ENCODE measurements around the gene KIRREL3.

KIRREL3 gene

DNA sequence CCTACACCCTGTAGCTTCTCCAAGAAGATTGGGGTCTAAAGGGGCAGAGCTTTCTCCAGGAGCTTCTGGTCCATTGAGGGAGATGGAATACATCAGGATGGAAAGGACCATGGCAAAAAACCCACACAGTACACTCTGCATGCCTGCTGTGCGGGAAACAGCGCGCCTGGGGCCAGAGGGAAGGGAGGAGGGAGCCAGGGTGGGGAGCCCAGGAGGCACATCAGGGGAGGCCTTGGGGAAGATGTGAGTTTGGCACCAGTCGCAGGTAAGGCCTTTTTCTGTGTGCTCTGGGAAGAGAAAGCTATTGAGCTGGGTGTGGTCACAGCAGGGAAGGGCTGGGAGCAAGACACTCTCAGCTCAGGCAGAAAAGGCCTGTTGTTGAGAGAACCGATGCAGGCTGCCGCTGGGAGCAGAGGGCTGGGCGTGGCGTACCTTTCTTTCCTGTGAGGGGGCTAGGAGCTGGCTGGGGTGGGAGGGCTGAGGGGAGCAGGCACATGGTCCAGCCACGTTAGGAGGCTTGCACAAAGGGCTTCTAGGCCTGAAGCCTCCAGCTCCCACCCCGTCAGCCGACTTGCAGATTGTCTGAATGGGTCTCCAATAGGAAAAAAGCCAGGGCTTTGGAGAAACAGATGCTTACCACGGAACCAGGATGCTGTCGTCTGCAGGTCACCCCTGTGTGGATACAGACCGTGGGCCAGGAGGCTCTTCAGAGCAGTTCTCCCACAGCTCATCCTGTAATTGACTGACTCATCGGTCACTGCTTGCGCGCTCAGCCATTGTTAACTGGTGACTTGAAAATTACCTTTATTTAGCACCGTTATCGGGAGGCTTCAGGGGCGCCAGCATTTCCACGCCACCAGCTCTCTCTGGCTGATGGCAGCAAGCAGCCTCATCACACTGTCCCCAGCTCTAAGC lies 407.8 kb downstream of the KIRREL3 start:
- no peak for DNase-seq

DNA sequence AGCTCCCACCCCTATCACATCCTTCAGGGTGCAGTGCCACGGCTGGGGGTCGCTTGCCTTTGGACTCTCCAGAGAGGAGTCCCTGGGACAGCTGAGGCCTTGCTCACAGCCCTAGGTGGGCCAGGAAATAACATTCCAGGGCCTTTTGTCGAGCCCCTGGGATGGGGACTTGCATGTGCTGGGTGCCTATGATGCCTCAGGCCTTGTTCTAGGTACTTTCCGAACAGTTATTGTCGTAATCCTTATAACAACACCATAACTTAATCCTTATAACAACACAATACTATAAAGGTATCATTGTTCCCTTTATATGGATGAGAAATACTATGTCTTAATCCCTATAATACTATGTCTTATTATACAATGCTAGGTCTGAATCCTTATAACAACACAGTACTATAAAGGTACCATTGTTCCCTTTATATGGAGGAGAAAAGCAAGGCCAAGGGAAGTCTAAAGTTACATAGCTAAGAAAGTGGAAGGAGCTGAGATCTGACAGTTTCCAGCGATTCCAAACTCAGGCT lies 408.5 kb downstream of the KIRREL3 start:
- DNase-seq, result no peak

GRCh38 chr11:126589492-126589803 lies 411.1 kb downstream of the KIRREL3 start:
- no peak for DNase-seq

- no peak for DNase-seq
Measured at GRCh38 chr11:126588630-126589491, 411.7 kb downstream of the KIRREL3 start.

- DNase-seq, result no peak
Measured at GRCh38 chr11:126587541-126587940, 413.0 kb downstream of the KIRREL3 start.

- DNase-seq, result no peak
Measured at GRCh38 chr11:126585774-126586491, 414.6 kb downstream of the KIRREL3 start.

- DNase-seq, result no peak
Measured at GRCh38 chr11:126585388-126585773, 415.2 kb downstream of the KIRREL3 start.

DNA sequence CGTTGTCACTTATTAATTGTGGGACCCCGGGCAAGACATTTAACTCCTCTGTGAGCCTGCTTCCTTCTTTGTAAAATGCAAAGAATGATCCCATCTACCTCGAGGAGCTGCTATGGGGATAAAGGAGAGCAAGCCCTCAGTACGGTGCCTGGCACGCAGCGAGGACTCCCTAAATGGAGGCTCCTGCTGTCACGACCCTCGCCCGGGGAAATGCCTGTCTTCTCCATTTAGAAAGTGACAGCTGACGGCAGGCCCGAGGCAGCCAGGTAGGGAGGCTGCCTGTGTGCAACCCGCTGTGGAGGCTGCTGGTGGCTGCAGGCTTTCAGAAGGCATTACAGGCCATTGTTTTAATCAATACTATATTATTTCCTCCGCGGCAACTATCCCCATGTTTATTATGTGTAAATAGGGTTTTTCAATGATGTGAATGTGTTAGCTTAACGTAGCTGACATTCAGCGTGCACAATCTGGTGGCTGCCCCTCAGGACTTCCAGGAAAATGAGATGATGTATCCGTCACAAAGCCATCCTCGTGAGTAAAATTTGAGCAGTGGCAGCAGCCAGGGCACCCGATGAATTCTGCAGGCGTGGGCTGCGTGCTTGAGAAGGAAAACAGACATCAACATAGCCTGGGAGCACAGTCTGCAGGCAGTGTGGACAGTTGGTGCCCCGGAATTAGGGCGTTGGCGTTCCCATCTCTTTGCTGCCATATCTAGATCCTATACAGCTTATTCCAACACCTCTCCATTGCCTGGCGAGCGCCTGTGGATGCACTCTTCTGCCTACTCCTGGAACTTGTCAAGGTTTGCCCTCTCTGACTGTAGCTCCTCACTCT lies 416.8 kb downstream of the KIRREL3 start:
- DNase-seq, result no peak

DNA sequence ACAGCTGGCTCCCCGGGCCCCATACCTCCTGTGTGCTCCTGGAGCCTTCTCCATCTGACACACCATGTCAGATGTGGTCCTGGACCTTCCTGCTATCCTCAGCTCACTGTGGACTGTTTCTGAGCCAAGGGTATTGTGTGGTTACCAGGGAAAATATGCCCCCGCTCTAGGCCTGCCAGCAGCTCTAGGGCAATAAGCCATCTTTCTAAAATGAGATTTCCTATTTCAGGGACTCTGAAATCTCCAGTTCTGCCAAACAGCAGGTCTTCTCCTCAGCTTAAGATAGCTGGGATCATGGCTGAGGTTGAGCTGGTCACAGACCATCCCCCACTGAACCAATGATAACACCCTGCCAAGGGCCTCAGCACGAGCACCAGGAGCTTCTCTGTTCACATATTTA lies 417.5 kb downstream of the KIRREL3 start:
- DNase-seq, result no peak

DNA sequence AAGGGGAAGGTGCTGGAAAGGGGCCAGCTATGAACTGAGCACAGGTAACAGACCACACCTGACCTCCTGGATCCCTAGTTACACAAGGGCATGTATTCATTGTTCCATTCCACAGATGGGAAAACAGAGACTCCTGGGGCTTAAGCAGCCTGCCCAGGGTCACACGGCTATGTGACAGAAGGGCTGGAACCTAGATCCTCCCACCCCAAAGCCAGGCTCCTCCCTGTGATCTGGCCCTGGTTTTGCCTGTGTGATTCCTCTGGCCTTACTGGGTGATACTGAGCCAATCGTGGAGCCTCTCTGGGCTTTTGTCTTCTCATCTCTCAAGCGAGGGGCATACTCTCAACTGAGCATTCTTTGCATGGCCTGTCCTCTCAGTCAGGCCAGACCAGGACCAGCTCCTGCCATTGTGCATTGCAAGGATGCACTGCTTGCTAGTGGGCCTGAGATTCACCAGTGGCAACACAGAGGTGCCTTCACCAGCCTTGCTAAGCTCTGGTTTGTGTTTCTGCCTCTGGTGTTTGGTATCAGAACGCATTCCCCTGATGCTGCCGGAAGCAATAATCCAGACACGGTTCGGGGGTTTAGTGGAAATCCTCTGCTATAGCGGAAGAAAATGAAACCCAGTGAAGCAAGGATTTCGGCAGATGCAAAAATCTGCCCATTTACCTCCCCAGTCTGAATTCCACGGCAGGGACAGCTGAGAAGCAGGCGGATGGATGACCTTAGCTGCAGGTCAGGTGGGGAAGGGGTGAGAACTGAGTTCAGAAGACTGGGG lies 418.5 kb downstream of the KIRREL3 start:
- no peak for DNase-seq

GRCh38 chr11:126578426-126578825 lies 422.1 kb downstream of the KIRREL3 start:
- no peak for DNase-seq

GRCh38 chr11:126578021-126578420 lies 422.5 kb downstream of the KIRREL3 start:
- DNase-seq, result no peak

DNA sequence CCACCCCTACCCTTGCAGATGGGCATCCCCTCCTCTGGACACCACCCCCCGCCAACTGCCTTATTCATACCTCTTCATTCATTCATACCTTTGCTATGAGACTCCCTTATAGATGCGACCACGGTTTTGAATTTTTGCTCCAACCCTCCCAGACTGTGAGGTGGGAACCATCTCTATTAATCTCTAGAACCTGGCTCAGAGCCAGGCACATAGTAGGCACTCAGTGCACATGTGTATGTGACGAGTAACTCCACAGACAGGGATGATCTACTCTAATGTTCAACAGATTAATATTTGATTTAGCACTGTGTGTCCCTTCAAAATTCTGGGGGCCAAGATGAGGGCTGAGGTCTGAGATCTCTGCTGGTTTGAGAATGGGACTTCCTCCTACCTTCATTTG lies 424.7 kb downstream of the KIRREL3 start:
- no peak for DNase-seq

DNA sequence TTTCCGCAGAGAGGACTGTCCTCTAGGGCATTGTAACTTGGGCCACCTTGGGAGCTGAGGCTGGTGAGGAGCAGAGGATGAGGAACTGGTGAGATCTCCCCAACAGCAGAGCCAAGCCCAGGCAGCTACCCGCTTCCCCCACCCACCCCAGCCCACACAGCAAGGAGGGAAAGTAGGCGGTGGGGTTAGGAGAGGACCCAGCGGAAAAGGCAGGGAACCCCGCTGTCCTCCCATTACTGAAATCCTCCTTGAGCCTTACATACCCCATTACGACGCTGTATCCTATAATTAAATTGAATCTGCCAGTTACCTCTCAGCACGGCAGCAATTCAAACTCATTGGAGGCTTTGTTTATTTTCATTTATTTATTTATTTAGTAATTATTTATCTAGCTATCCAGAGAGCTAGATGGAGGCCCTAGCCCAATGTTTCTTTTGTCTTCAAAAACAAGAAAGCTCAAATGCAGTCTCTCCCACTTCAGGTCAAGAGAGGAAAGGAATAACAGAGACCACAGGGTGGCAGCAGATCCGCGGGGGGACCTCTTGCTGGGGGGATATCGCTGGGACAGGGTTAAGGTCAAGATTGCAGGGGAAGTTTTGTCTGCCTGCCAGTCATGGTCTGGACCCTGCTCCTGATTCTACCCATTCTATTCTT lies 427.1 kb downstream of the KIRREL3 start:
- no peak for DNase-seq

GRCh38 chr11:126570489-126570888 lies 430.1 kb downstream of the KIRREL3 start:
- no peak for DNase-seq

GRCh38 chr11:126567419-126567818 lies 433.2 kb downstream of the KIRREL3 start:
- no peak for DNase-seq

- DNase-seq, result no peak
Measured at GRCh38 chr11:126564566-126564965, 436.0 kb downstream of the KIRREL3 start.

DNA sequence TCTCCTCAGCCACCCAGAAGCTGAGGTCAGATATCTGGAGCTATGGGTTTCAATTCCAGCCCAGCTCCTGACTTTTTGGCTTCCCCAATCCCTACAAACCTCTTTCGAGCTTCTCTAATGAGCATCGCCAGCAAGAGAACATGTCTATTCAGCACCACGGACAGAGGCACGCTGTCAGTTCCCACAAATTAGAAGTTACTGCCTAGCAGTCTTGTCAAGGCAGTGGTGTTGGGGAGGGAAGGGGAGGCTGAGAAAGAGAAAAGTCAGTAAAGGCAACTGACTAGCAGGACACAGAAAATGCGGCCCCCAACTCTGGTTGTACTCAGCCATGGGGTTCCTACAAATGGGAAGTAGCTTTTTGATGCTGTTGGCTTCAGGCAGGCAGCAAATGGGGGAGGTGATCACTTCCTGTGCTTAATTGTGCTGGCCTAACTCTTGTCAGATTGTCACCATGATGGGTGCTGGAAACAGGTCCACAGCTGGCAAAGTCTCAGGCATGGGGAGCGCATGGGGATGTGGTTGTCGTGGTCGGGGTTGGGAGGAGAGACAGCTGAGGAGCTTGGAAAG lies 439.2 kb downstream of the KIRREL3 start:
- peak in 1 of 5 experiments; percentile 46 for DNase-seq

DNA sequence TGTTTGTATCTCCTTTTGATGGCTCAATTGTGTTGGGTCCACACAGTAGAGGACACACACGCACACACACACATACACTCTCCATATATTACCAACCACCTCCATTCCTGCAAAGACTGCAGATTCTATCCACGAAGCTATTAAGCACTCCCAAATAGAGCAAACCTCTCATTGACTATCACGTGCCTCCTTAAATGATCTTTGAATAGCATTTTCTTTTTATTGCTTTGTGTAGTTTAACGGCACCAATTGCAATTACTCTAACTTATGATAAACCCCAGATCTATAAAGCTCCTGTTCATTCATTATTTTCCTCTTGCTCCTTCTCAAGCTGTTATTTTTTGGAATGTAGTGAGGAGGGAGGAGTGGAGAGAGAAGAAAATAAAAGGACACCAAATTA lies 440.3 kb downstream of the KIRREL3 start:
- no peak for DNase-seq

Data from T-helper 2 cell (primary cell).